OCI-M2 (cell line): Measurements from ENCODE around the gene CAD.

Experiments
- DNase-seq: peaks from one replicate; lab custom pipeline; 2025; ENCODE audit not compliant: unreplicated experiment; lab: John Stamatoyannopoulos, UW

Gene CAD

DNA sequence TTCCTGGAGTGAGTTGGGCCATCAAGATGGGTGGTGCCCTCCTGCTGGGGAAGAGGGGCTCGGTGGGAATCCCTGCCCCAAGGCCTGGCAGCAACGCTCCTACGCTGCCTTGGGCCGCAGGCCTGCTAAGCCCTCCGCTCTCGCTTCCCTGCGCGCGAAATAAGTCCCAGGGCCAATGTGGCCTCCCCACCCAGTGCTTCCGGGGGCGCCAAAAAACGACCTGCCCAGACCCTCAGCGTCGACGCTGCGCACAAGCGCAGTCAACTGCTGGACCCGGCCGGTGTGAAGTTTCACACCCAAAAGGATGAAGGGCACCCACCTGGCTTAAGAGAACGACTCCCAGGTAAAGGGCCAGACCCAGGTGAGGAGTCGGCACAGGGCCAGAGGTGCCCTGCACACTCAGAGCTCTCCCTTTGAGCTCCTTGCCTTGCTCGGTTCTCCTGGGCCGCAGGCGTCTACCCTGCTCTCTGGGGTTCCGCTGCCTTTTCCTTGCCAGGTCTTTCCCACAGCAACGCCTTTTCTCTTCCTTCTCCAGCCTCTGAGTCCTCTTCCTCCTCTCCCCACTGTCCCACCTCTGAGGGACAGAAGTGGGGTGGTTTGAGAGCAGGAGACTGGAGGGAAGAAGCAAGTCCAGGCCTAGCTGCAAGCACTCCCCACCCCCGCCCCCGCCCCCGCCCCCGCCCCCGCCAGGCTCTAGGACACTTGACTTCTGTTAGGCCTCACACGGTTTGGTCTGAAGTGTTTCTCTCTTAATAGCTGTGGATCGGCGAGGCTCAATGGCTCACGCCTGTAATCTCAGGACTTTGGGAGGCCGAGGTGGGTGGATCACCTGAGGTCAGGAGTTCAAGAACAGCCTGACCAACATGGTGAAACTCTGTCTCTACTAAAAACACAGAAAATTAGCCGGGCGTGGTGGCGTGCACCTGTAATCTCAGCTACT lies 58.3 kb downstream of the CAD start, which contains the start of gene DNAJC5G:
TSS of gene DNAJC5G (plus strand) at position 223 of the 940 bp plus-strand sequence. CDS start 1,296 bp downstream, outside the sequence.
- DNase-seq, result no peak

DNA sequence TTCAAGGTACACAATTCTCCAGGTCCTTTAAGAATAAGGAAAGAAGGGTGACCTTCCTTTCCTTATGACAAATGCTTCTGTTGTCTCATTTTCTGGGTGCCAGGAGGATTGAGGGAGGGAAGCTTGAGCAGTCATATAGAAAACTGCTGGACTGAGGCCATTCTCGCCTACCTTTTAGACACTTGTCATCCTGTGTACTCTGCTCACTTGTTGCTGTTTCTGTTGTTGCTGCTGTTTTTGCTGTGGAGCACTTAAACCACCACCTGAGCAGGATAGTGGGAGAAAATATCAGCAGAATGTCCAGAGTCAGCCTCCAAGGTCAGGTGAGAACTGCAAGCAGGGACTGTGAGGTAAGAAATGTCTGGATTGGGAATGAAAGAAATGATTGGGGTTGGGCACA lies 60.8 kb downstream of the CAD start:
- DNase-seq, result no peak

DNA sequence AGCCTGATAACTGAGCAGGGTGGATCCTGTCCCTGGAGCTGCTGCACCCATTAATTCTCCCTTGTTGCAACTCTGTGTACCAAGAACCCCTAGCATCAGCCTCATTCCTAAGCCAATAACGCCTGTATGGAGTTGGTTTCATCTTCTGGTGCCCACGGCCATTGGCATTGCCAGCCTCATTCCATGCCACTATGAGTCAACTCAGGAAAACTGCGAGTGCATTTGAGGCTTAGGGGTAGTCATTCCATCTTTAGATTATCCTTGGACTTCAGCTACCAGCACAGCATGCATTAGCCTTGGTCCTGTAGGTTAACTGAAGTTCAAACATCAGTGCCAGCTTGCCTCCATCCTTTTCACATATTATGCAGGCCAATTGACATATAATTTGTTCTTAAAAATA lies 63.7 kb downstream of the CAD start:
- no peak for DNase-seq

- DNase-seq, result no peak
Observed at GRCh38 chr2:27281442-27281841, 64.3 kb downstream of the CAD start.

DNA sequence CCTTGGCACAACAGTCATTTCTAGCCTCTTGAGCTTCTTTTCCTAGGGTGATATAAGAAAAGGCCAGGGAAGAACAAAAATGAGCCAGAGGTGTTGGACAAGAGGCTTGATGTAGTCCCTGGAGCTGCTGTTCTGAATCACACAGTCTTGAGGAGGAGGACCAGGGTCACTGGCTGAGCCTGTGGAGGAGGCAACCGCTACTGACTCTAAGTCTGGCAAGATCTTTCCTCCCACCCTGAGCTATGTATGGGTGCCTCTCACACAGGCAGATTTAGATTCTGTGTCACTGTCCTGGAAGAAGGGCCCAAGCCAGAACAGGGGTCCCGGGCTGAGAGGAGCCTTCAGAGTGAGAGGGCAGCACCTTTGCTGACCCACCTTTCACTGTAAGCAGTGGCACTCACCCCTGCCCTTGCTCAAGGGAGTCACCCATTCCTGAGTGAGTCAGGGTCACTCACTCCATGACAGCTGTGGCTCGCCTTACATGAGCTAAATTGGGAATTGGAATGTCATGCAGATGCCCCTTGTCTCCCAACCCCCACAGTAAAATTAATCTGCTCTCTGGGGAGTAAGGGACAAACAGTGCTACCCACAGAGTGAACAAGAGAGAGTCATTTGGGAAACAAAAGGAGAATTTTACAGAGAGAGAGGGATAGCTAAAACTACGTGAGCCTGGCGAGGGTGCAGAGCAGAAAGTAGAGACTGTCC lies 64.8 kb downstream of the CAD start, which contains the start of gene TRIM54:
TSS of gene TRIM54 (plus strand) at position 575 of the 705 bp plus-strand sequence. CDS start 303 bp downstream, outside the sequence.
- DNase-seq, result no peak

DNA sequence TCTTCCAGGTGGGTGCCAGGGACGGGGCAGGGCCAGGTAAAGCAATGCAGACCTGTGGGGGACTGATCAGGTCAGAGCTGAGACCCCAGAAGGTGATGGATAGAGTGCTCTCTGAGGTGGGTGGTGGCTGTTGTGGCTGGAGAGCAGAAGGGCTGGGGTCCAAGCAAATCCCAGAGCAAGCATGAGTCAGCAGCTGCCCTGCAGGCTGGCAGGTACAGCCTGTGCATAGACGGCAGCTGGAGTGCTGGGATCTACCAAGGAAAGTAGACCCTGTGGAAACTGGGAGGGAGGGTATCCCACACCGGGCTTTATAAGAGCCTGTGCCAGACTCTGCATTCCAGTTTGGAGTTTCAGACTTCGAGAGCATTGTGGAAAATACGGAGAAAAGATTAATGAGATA lies 65.7 kb downstream of the CAD start:
- no peak for DNase-seq

DNA sequence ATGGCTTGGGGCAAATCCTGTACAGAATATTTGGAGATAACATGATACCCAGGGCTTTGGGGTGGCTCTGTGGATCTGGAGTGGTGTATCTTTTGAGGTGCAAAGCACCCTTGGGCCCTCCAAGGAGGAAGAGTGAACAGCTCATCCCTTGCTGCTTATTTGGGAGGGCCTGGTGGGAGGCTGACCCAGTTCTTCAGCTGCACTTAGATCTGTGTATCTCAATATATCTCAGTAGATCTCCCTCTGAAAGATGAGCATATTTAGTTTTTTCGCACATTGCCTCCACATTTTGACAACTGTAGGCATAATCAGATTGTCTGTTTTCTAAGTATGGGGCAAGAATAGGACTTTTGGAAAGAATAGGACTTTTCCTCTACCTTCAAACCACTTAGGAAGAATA lies 67.8 kb downstream of the CAD start:
- DNase-seq, result no peak

- DNase-seq, result no peak
Observed at GRCh38 chr2:27285481-27285880, 68.3 kb downstream of the CAD start.

DNA sequence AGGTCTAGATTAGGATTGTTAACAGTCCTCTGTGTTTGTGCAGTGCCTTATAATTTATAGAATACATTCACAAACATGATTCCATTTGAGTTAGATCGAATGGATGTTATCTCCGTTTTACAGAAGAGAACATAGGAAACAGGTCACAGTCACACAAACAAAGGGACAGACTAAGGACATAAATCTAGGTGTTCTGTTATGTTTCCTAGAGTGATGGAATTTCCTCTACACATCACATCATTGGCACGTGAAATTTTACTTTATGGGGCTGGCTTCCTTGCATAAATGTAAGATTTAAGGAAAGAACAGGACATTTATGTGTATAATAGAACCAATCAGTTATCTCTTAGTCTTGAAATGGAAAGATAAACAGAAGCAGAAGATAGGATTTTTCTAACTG lies 71.4 kb downstream of the CAD start:
- DNase-seq, result no peak

- DNase-seq, result no peak
Observed at GRCh38 chr2:27290549-27290948, 73.4 kb downstream of the CAD start.

DNA sequence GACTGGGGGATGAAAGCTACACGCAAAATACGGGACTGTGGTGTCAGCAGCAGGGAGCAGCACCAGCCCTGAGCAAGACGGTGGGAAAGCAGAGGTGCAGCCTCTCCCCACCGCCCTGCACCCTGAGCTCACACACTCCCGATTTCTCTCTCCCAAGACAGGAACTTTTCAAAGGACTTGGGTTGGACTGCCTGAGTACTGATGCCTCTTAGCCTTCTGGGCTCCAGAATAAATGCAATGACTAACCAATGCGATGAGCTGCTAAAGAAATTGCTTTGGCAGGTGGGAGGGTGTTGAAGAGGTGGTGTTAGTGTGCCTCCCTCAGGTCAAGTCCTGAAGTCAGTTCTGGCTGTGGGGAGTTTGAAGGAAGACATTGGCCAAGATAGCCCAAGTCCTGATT lies 74.7 kb downstream of the CAD start:
- no peak for DNase-seq
